ENCODE measurements around the gene IFNA2.
"Not testable (repeated sequence)": the region's sequence is repeated elsewhere in the genome, so short reads cannot be mapped to it uniquely, and the experiment has no call there.

Gene IFNA2

GRCh38 chr9:21371467-21371866 is 13.7 kb downstream of the IFNA2 start:
- H3K27ac ChIP-seq (ENCODE audit: low read depth, low read length); H3K18ac ChIP-seq (ENCODE audit: low read length); H2AK5ac ChIP-seq (ENCODE audit: low read length); H3K23ac ChIP-seq (ENCODE audit: low read length); H2BK120ac ChIP-seq (ENCODE audit: low read depth, low read length); H3K4me3 ChIP-seq (ENCODE audit: low read length); H3K9ac ChIP-seq (ENCODE audit: low read length); H2BK5ac ChIP-seq (ENCODE audit: low read length); H4K5ac ChIP-seq (ENCODE audit: low read length); H3K79me1 ChIP-seq (ENCODE audit: low read length); H3K4me1 ChIP-seq (ENCODE audit: control insufficient read depth, low read depth, low read length); H3K36me3 ChIP-seq (ENCODE audit: control insufficient read depth, insufficient read depth, low read length); H2BK15ac ChIP-seq (replicated peaks; ENCODE audit: low read depth); H3K79me2 ChIP-seq (ENCODE audit: control insufficient read depth, insufficient read depth, low read length); H3K4ac ChIP-seq (ENCODE audit: low read depth, low read length); H4K8ac ChIP-seq (ENCODE audit: low read depth, low read length); H3K27me3 ChIP-seq (ENCODE audit: insufficient read depth, low read length, poor library complexity); H3K4me2 ChIP-seq (ENCODE audit: low read length); DNase-seq; H3K56ac ChIP-seq (ENCODE audit: low read length): not testable (repeated sequence)
- WGBS (ENCODE audit: extremely low coverage, insufficient coverage, low lambda C conversion rate): no CpG with 5 or more reads among the region's 4 CpGs

- H3K36me3 ChIP-seq (ENCODE audit: control insufficient read depth, insufficient read depth, low read length): no peaks in the 10 kb centered on the region
- no peak within 1 kb of the TSS for H3K4me3 ChIP-seq (ENCODE audit: low read length)
- H3K27ac ChIP-seq (ENCODE audit: low read depth, low read length): no peak within 1 kb of the TSS
- H4K8ac ChIP-seq (ENCODE audit: low read depth, low read length): no peak within 1 kb of the TSS
- H3K18ac ChIP-seq (ENCODE audit: low read length): no peak within 1 kb of the TSS
- no peaks in the 10 kb centered on the region for H3K27me3 ChIP-seq (ENCODE audit: insufficient read depth, low read length, poor library complexity)
- H3K9ac ChIP-seq (ENCODE audit: low read length): no peak within 1 kb of the TSS
- no peak for DNase-seq
- H3K4me1 ChIP-seq (ENCODE audit: control insufficient read depth, low read depth, low read length): no peaks in the 10 kb centered on the region
- no peak within 1 kb of the TSS for H3K4me2 ChIP-seq (ENCODE audit: low read length)
- no peak within 1 kb of the TSS for H2BK5ac ChIP-seq (ENCODE audit: low read length)
- no peak within 1 kb of the TSS for H4K5ac ChIP-seq (ENCODE audit: low read length)
- no CpG with 5 or more reads among the region's 3 CpGs for WGBS (ENCODE audit: extremely low coverage, insufficient coverage, low lambda C conversion rate)
- no peaks in the 10 kb centered on the region for H3K79me1 ChIP-seq (ENCODE audit: low read length)
- no peak within 1 kb of the TSS for H3K4ac ChIP-seq (ENCODE audit: low read depth, low read length)
- no peak within 1 kb of the TSS for H2BK15ac ChIP-seq (replicated peaks; ENCODE audit: low read depth)
- H3K56ac ChIP-seq (ENCODE audit: low read length): no peak within 1 kb of the TSS
- no peak within 1 kb of the TSS for H3K23ac ChIP-seq (ENCODE audit: low read length)
- no peak within 1 kb of the TSS for H2BK120ac ChIP-seq (ENCODE audit: low read depth, low read length)
- no peaks in the 10 kb centered on the region for H3K79me2 ChIP-seq (ENCODE audit: control insufficient read depth, insufficient read depth, low read length)
- no peak within 1 kb of the TSS for H2AK5ac ChIP-seq (ENCODE audit: low read length)
Measured at GRCh38 chr9:21367957-21368356, 17.2 kb downstream of the IFNA2 start, which contains the start of gene IFNA13. Gene IFNA13 (minus strand): TSS chr9:21368057. CDS start chr9:21368010, 47 bp downstream.

DNA sequence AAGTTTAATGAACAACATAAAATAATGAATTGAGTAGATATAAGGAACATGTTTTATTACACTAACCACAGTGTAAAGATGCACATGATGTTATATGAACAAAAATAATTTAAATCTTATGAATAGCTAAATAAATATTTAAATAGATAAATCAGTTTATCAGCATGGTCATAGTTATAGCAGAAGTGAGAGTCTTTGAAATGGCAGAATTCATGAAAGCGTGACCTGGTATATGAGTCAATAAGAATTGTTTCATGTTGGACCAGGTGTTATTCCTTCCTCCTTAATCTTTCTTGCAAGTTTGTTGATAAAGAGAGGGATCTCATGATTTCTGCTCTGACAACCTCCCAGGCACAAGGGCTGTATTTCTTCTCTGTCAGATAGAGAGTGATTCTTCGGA is 18.0 kb downstream of the IFNA2 start:
- H2BK15ac ChIP-seq (replicated peaks; ENCODE audit: low read depth); H2BK5ac ChIP-seq (ENCODE audit: low read length); H2BK120ac ChIP-seq (ENCODE audit: low read depth, low read length); H3K4me3 ChIP-seq (ENCODE audit: low read length); H3K79me1 ChIP-seq (ENCODE audit: low read length); H3K18ac ChIP-seq (ENCODE audit: low read length); H3K27ac ChIP-seq (ENCODE audit: low read depth, low read length); H3K79me2 ChIP-seq (ENCODE audit: control insufficient read depth, insufficient read depth, low read length); DNase-seq; H3K4me2 ChIP-seq (ENCODE audit: low read length); H3K56ac ChIP-seq (ENCODE audit: low read length); H2AK5ac ChIP-seq (ENCODE audit: low read length); H4K8ac ChIP-seq (ENCODE audit: low read depth, low read length); H3K4me1 ChIP-seq (ENCODE audit: control insufficient read depth, low read depth, low read length); H3K23ac ChIP-seq (ENCODE audit: low read length); H3K27me3 ChIP-seq (ENCODE audit: insufficient read depth, low read length, poor library complexity); H3K36me3 ChIP-seq (ENCODE audit: control insufficient read depth, insufficient read depth, low read length); H3K4ac ChIP-seq (ENCODE audit: low read depth, low read length); H4K5ac ChIP-seq (ENCODE audit: low read length); H3K9ac ChIP-seq (ENCODE audit: low read length): not testable (repeated sequence)
- WGBS (ENCODE audit: extremely low coverage, insufficient coverage, low lambda C conversion rate): no CpG with 5 or more reads among the region's 2 CpGs

GRCh38 chr9:21362287-21362686 is 22.9 kb downstream of the IFNA2 start:
- Histone ChIP-seq H3K56ac (ENCODE audit: low read length) (no peak overlapping the region), H2BK5ac (ENCODE audit: low read length) (no peak overlapping the region), H3K79me2 (ENCODE audit: control insufficient read depth, insufficient read depth, low read length) (no peaks in the 10 kb centered on the region), H3K27ac (ENCODE audit: low read depth, low read length) (no peak overlapping the region), H3K79me1 (ENCODE audit: low read length) (no peaks in the 10 kb centered on the region), H2AK5ac (ENCODE audit: low read length) (no peak overlapping the region), H3K27me3 (ENCODE audit: insufficient read depth, low read length, poor library complexity) (no peaks in the 10 kb centered on the region), H3K23ac (ENCODE audit: low read length) (no peak overlapping the region), H3K4me1 (ENCODE audit: control insufficient read depth, low read depth, low read length) (no peaks in the 10 kb centered on the region), H4K5ac (ENCODE audit: low read length) (no peak overlapping the region), H2BK15ac (replicated peaks; ENCODE audit: low read depth) (no peak overlapping the region), H3K4me2 (ENCODE audit: low read length) (no peak overlapping the region), H2BK120ac (ENCODE audit: low read depth, low read length) (no peak overlapping the region), H3K4ac (ENCODE audit: low read depth, low read length) (no peak overlapping the region), H3K4me3 (ENCODE audit: low read length) (no peak overlapping the region), H3K9ac (ENCODE audit: low read length) (no peak overlapping the region), H4K8ac (ENCODE audit: low read depth, low read length) (no peak overlapping the region), H3K18ac (ENCODE audit: low read length) (no peak overlapping the region), H3K36me3 (ENCODE audit: control insufficient read depth, insufficient read depth, low read length) (no peaks in the 10 kb centered on the region)
- no peak for DNase-seq
- WGBS (ENCODE audit: extremely low coverage, insufficient coverage, low lambda C conversion rate): no CpG with 5 or more reads among the region's 8 CpGs

DNA sequence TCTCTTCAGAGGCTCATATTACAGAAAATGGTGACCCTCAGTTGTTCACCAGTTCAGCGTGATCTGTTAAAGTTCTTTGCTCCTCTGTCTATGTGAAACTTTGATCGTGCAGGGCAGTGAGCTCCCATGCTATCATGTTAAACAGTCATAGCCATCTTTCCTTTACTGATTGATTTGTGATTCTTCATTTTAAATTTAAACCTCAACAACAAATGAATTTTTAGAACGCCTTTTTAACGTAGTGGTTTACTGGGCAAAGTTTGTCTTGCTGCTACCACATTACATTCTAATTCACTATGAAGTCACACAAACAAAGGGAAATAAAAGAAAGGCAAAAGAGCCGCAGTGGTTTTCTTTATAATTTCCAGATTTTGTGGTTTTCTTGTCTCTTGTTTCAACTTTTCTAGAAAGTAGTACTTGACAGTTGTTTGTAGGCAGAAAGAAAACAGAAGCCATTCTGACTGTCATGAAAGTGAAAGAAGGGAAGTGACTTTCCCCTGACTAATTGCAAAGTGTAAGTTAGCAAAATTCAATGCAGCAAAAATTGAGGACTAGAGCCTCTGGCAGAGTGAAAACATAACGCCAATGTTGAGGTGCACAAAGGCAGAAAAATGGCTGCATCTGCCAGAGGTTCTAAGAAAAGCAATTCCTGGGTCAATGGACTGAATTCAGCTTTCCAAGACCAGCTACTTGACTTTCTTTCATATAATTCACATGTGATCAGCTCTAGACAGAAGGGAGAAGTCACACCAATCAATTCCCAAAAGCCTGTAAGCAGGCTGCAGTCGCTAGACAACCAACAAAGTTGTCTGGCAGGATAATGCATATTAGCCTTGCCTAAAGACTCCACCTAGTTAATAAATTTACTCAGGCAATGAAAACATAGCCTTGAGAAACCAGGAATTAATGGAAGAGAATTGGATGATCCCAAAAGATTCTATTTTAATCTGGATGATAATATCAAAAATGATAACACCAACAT is 27.4 kb downstream of the IFNA2 start:
- H3K23ac ChIP-seq (ENCODE audit: low read length): no peak overlapping the region
- no peak overlapping the region for H3K4ac ChIP-seq (ENCODE audit: low read depth, low read length)
- H3K4me2 ChIP-seq (ENCODE audit: low read length): no peak overlapping the region
- H3K9ac ChIP-seq (ENCODE audit: low read length): no peak overlapping the region
- no peak overlapping the region for H2BK120ac ChIP-seq (ENCODE audit: low read depth, low read length)
- H3K18ac ChIP-seq (ENCODE audit: low read length): no peak overlapping the region
- no peaks in the 10 kb centered on the region for H3K4me1 ChIP-seq (ENCODE audit: control insufficient read depth, low read depth, low read length)
- WGBS (ENCODE audit: extremely low coverage, insufficient coverage, low lambda C conversion rate): no CpG with 5 or more reads among the region's 7 CpGs
- H4K5ac ChIP-seq (ENCODE audit: low read length): no peak overlapping the region
- no peaks in the 10 kb centered on the region for H3K79me1 ChIP-seq (ENCODE audit: low read length)
- DNase-seq: no peak
- H3K4me3 ChIP-seq (ENCODE audit: low read length): no peak overlapping the region
- no peak overlapping the region for H2BK15ac ChIP-seq (replicated peaks; ENCODE audit: low read depth)
- no peak overlapping the region for H2AK5ac ChIP-seq (ENCODE audit: low read length)
- H3K27ac ChIP-seq (ENCODE audit: low read depth, low read length): no peak overlapping the region
- H3K79me2 ChIP-seq (ENCODE audit: control insufficient read depth, insufficient read depth, low read length): no peaks in the 10 kb centered on the region
- no peaks in the 10 kb centered on the region for H3K27me3 ChIP-seq (ENCODE audit: insufficient read depth, low read length, poor library complexity)
- H4K8ac ChIP-seq (ENCODE audit: low read depth, low read length): no peak overlapping the region
- no peaks in the 10 kb centered on the region for H3K36me3 ChIP-seq (ENCODE audit: control insufficient read depth, insufficient read depth, low read length)
- no peak overlapping the region for H2BK5ac ChIP-seq (ENCODE audit: low read length)
- no peak overlapping the region for H3K56ac ChIP-seq (ENCODE audit: low read length)

Measured in mesendoderm (in vitro differentiated cells).